ENCODE results near the gene FOXO3. TPM values are rescaled to one million over a fixed set of nuclear protein-coding genes. Genes with fewer than 3 reads are reported as not detected.

FOXO3 gene
- total and polyA plus RNA-seq, 2 donors (not counting 3 experiments of a cell fraction or from before 2014, with no cell fraction given), result 14.4 to 16.9 TPM

- no peaks in the 10 kb centered on the region for H3K9me1 ChIP-seq (replicated peaks; ENCODE audit: control insufficient read depth, extremely low read depth, insufficient read depth, low read length)
- H3K9me3 ChIP-seq (replicated peaks; ENCODE audit: control insufficient read depth, insufficient read depth, low read length), result no peaks in the 10 kb centered on the region
- no peaks in the 10 kb centered on the region for H4K20me1 ChIP-seq (replicated peaks; ENCODE audit: control insufficient read depth, extremely low read depth, insufficient read depth, low read length)
- no peaks in the 10 kb centered on the region for H3K4me1 ChIP-seq (ENCODE audit: control insufficient read depth, extremely low read depth, insufficient read depth, low read length)
- H3K9ac ChIP-seq (replicated peaks; ENCODE audit: extremely low read depth, insufficient read depth, low read length), result no peak overlapping the region
- H3K27ac ChIP-seq (ENCODE audit: insufficient read depth, low read depth, low read length), result no peak overlapping the region
- DNase-seq (ENCODE audit: low read depth, low spot score) (no peak), FAIRE-seq (no peak)
- H3K4me2 ChIP-seq (ENCODE audit: insufficient read depth, low read length), result no peak overlapping the region
- ChIA-PET POLR2A (no interaction called here), CTCF (interaction anchor here (0.9 to 1.6 kb wide), 3 partner anchors 11 to 46 kb away, joined by 3 to 4 read pairs (median 3); no protein-coding TSS in a partner anchor)
- H3K4me3 ChIP-seq (replicated peaks in 1 of 3; ENCODE audit: insufficient read depth in 1 of 3, low read depth in 1 of 3, low read length in 3 of 3), result no peak overlapping the region
- TF ChIP-seq FOS (IDR thresholded peaks at IDR 0.05; ENCODE audit: borderline replicate concordance, insufficient read depth, low read length) (no peak), JUN (IDR thresholded peaks at IDR 0.05; ENCODE audit: borderline replicate concordance, insufficient read depth, insufficient read length, low read depth) (no peak), EZH2 (IDR thresholded peaks at IDR 0.05; ENCODE audit: borderline replicate concordance, low read depth, low read length, severe bottlenecking) (no peak), CTCF (IDR thresholded peaks at IDR 0.05; ENCODE audit: extremely low read depth in 1 of 2, insufficient read depth in 1 of 2, low read depth in 1 of 2, low read length in 2 of 2) (no peak), POLR2AphosphoS5 (IDR thresholded peaks at IDR 0.05; ENCODE audit: insufficient read depth, low read depth, low read length) (no peak), MYC (IDR thresholded peaks at IDR 0.05; ENCODE audit: low read depth, low read length) (no peak), POLR2A (IDR thresholded peaks at IDR 0.05; ENCODE audit: low read depth, low read length) (no peak), GATA2 (IDR thresholded peaks at IDR 0.05; ENCODE audit: insufficient read depth, insufficient read length, low read depth, low read length) (no peak), MAX (IDR thresholded peaks at IDR 0.05; ENCODE audit: insufficient read depth, insufficient read length) (no peak)
- no TSS peak for BruUV-seq (replicated peaks)
- intact Hi-C loops (cut with micrococcal nuclease) (no loop called here), dilution Hi-C loops (cut with MboI; ENCODE audit: extremely low pct_ligation_motif_present, low sequenced_read_pairs) (no loop called here)
- H3K27me3 ChIP-seq (ENCODE audit: control insufficient read depth in 2 of 2, insufficient read depth in 2 of 2, low read length in 2 of 2), result peaks cover 6 to 8% of the 10 kb centered on the region in 2 experiments
- no peaks in the 10 kb centered on the region for H3K79me2 ChIP-seq (ENCODE audit: control insufficient read depth, insufficient read depth, low read length)
- H3K36me3 ChIP-seq (ENCODE audit: control insufficient read depth in 2 of 2, extremely low read depth in 1 of 2, insufficient read depth in 2 of 2, low read length in 2 of 2), result no peaks in the 10 kb centered on the region
- H2AFZ ChIP-seq (ENCODE audit: low read depth, low read length), result no peak overlapping the region
These were observed 155.1 kb downstream of the FOXO3 start for GRCh38 chr6:108715832-108716231.
